Measurements from ENCODE around the gene SPACA5.

DNA sequence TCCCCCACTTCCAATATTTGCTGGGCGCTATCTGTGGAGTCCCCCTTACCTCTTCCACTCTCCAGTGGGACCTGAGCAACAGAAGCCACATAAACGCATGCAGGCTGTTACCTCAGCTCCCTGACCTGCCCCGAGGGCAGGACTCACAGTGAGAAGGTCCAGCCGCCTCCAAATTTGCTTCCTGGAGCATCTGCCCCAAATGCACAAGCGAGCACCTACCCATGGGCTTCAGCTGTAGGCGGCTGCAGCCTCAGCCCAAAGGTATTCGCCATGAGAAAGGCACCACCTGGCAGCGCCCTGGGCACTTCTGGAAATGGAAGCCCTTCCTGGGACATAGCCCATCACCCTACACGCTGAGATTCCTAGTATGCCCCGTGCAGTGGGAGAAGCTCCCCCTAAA is 23.4 kb downstream of the SPACA5 start:
- TF ChIP-seq, protein P1, sequence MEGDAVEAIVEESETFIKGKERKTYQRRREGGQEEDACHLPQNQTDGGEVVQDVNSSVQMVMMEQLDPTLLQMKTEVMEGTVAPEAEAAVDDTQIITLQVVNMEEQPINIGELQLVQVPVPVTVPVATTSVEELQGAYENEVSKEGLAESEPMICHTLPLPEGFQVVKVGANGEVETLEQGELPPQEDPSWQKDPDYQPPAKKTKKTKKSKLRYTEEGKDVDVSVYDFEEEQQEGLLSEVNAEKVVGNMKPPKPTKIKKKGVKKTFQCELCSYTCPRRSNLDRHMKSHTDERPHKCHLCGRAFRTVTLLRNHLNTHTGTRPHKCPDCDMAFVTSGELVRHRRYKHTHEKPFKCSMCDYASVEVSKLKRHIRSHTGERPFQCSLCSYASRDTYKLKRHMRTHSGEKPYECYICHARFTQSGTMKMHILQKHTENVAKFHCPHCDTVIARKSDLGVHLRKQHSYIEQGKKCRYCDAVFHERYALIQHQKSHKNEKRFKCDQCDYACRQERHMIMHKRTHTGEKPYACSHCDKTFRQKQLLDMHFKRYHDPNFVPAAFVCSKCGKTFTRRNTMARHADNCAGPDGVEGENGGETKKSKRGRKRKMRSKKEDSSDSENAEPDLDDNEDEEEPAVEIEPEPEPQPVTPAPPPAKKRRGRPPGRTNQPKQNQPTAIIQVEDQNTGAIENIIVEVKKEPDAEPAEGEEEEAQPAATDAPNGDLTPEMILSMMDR (IDR thresholded peaks at IDR 0.05; ENCODE audit: low read depth, low read length), result no peak
- no peak for TF ChIP-seq EZH2phosphoT487 (IDR thresholded peaks at IDR 0.05; ENCODE audit: low read depth)

All from OCI-LY3 (cell line).